WTC11 (cell line): ENCODE results near the gene PIK3C2G. TPM values are rescaled to one million over a fixed set of nuclear protein-coding genes. Genes with fewer than 3 reads are reported as not detected.

ENCODE experiments used
- ATAC-seq: fragments of 200-7000 bp; cut with Tn5 transposase; 2 replicates; pipeline ENCODE4 v1.10.0; 2021; ENCODE audit warnings: mild to moderate bottlenecking, moderate library complexity
- CTCF ChIA-PET: fragments of 300-600 bp; sonication (Branson Sonifier 250); formaldehyde crosslinking; loops from one replicate; lab custom pipeline; 2021; ENCODE audit warnings: antibody characterized with exemption; lab: Charles Lee
- POLR2A ChIA-PET: fragments of 350-600 bp; sonication (Branson Sonifier 250); formaldehyde crosslinking; loops from one replicate; lab custom pipeline; 2021; ENCODE audit warnings: antibody characterized with exemption; lab: Charles Lee
- DNase-seq: peaks from one replicate; pipeline ENCODE4 v3.0.0; 2021; ENCODE audit warnings: low spot score
- H3K27ac Mint-ChIP-seq: 2 replicates; pipeline ENCODE4 v1.8.0; 2021; ENCODE audit warnings: mixed read lengths
- H3K27me3 Mint-ChIP-seq: 2 replicates; pipeline ENCODE4 v1.8.0; 2021; ENCODE audit warnings: low read depth, mild to moderate bottlenecking, moderate library complexity, mixed read lengths
- H3K36me3 Mint-ChIP-seq: 2 replicates; pipeline ENCODE4 v1.8.0; 2021; ENCODE audit warnings: mixed read lengths
- H3K4me1 Mint-ChIP-seq: 2 replicates; pipeline ENCODE4 v1.8.0; 2022; ENCODE audit warnings: mixed read lengths
- H3K4me3 Mint-ChIP-seq: 2 replicates; pipeline ENCODE4 v1.8.0; 2021; ENCODE audit warnings: mild to moderate bottlenecking, moderate library complexity, mixed read lengths
- H3K9me3 Mint-ChIP-seq: 2 replicates; pipeline ENCODE4 v1.8.0; 2021; ENCODE audit warnings: mixed read lengths
- ATF3 ChIP-seq: sonication (generic); formaldehyde crosslinking; conservative IDR thresholded peaks from 2 replicates; pipeline ENCODE4 v1.8.1; 2022; ENCODE audit warnings: mild to moderate bottlenecking, missing genetic modification reagents
- CBFB ChIP-seq: sonication (generic); formaldehyde crosslinking; IDR thresholded peaks from 2 replicates; pipeline ENCODE4 v1.8.1; 2022; ENCODE audit warnings: mild to moderate bottlenecking, low read depth, missing genetic modification reagents
- E2F5 ChIP-seq: sonication (generic); formaldehyde crosslinking; IDR thresholded peaks from 2 replicates; pipeline ENCODE4 v1.8.1; 2022; ENCODE audit warnings: mild to moderate bottlenecking, moderate library complexity, missing genetic modification reagents
- EMX1 ChIP-seq: fragments of 250-450 bp; sonication (Bioruptor Pico); IDR thresholded peaks from 2 replicates; pipeline ENCODE4 v1.8.0; 2021; ENCODE audit warnings: mild to moderate bottlenecking
- ESRRA ChIP-seq: sonication (generic); formaldehyde crosslinking; IDR thresholded peaks from 2 replicates; pipeline ENCODE4 v1.8.1; 2022; ENCODE audit warnings: mild to moderate bottlenecking, missing genetic modification reagents, borderline replicate concordance
- FOXP1 ChIP-seq: sonication (generic); formaldehyde crosslinking; IDR thresholded peaks from 2 replicates; pipeline ENCODE4 v1.8.0; 2022; ENCODE audit warnings: missing genetic modification reagents, mild to moderate bottlenecking, moderate library complexity, borderline replicate concordance
- GABPB1 ChIP-seq: sonication (generic); formaldehyde crosslinking; IDR thresholded peaks from 2 replicates; pipeline ENCODE4 v1.8.1; 2023; ENCODE audit warnings: mild to moderate bottlenecking, missing genetic modification reagents
- JAZF1 ChIP-seq: fragments of 250-450 bp; sonication (Bioruptor Pico); IDR thresholded peaks from 2 replicates; pipeline ENCODE4 v1.9.0; 2021; ENCODE audit warnings: moderate library complexity, mild to moderate bottlenecking, inconsistent platforms
- MAX ChIP-seq: sonication (generic); formaldehyde crosslinking; IDR thresholded peaks from 2 replicates; pipeline ENCODE4 v1.8.0; 2022; ENCODE audit warnings: mild to moderate bottlenecking, missing genetic modification reagents
- MXD4 ChIP-seq: fragments of 250-450 bp; sonication (Bioruptor Pico); IDR thresholded peaks from 2 replicates; pipeline ENCODE4 v1.8.0; 2021; ENCODE audit warnings: mild to moderate bottlenecking, moderate library complexity, borderline replicate concordance
- NFATC4 ChIP-seq: fragments of 250-450 bp; sonication (Bioruptor Pico); IDR thresholded peaks from 2 replicates; pipeline ENCODE4 v1.9.0; 2021; ENCODE audit warnings: mild to moderate bottlenecking
- NFYB ChIP-seq: sonication (generic); formaldehyde crosslinking; conservative IDR thresholded peaks from 2 replicates; pipeline ENCODE4 v1.8.0; 2022; ENCODE audit warnings: low read depth, missing genetic modification reagents
- NR1H2 ChIP-seq: sonication (generic); formaldehyde crosslinking; IDR thresholded peaks from 2 replicates; pipeline ENCODE4 v1.9.0; 2021; ENCODE audit warnings: mild to moderate bottlenecking, moderate library complexity, missing genetic modification reagents
- NR2C2 ChIP-seq: sonication (generic); formaldehyde crosslinking; IDR thresholded peaks from 2 replicates; pipeline ENCODE4 v1.8.0; 2022; ENCODE audit warnings: mild to moderate bottlenecking, missing genetic modification reagents
- OVOL2 ChIP-seq: fragments of 250-450 bp; sonication (Bioruptor Pico); IDR thresholded peaks from 2 replicates; pipeline ENCODE4 v1.9.0; 2021; ENCODE audit warnings: mild to moderate bottlenecking, borderline replicate concordance
- PRDM15 ChIP-seq: sonication (generic); formaldehyde crosslinking; IDR thresholded peaks from 2 replicates; pipeline ENCODE4 v1.8.0; 2022; ENCODE audit warnings: missing genetic modification reagents
- SMAD3 ChIP-seq: sonication (generic); formaldehyde crosslinking; IDR thresholded peaks from 2 replicates; pipeline ENCODE4 v1.8.0; 2022; ENCODE audit warnings: missing genetic modification reagents, mild to moderate bottlenecking, borderline replicate concordance
- SOX15 ChIP-seq: fragments of 250-450 bp; sonication (Bioruptor Pico); IDR thresholded peaks from 2 replicates; pipeline ENCODE4 v1.9.0; 2021; ENCODE audit warnings: mild to moderate bottlenecking
- STAT6 ChIP-seq: sonication (generic); formaldehyde crosslinking; conservative IDR thresholded peaks from 2 replicates; pipeline ENCODE4 v1.8.1; 2023; ENCODE audit warnings: mild to moderate bottlenecking, low read depth, missing genetic modification reagents, moderate library complexity
- TEAD1 ChIP-seq: sonication (generic); formaldehyde crosslinking; IDR thresholded peaks from 2 replicates; pipeline ENCODE4 v1.8.0; 2022; ENCODE audit warnings: mild to moderate bottlenecking, missing genetic modification reagents
- USF2 ChIP-seq: sonication (generic); formaldehyde crosslinking; IDR thresholded peaks from 2 replicates; pipeline ENCODE4 v1.8.1; 2023; ENCODE audit warnings: mild to moderate bottlenecking, missing genetic modification reagents, moderate library complexity
- ZBTB21 ChIP-seq: sonication (generic); formaldehyde crosslinking; IDR thresholded peaks from 2 replicates; pipeline ENCODE4 v1.8.1; 2023; ENCODE audit warnings: mild to moderate bottlenecking, missing genetic modification reagents, borderline replicate concordance
- ZNF138 ChIP-seq: sonication (generic); formaldehyde crosslinking; conservative IDR thresholded peaks from 2 replicates; pipeline ENCODE4 v1.8.1; 2022; ENCODE audit warnings: mild to moderate bottlenecking, moderate library complexity, missing genetic modification reagents
- ZNF281 ChIP-seq: sonication (generic); formaldehyde crosslinking; IDR thresholded peaks from 2 replicates; pipeline ENCODE4 v1.8.0; 2023; ENCODE audit warnings: mild to moderate bottlenecking, missing genetic modification reagents
- total RNA-seq: library from RNA; stranded (reverse); gene quantifications from 3 replicates; pipeline ENCODE4 v1.2.3, GENCODE V29; 2021

The PIK3C2G gene
- total RNA-seq, 1 experiment from 2014 or later, result not detected

- TF ChIP-seq ZNF281 (CRISPR knock-in tag), result no peak
- TF ChIP-seq CBFB, result no peak
- no peak for TF ChIP-seq JAZF1 (CRISPR knock-in tag)
- TF ChIP-seq MAX (CRISPR knock-in tag), result no peak
- no peak for TF ChIP-seq NR1H2 (CRISPR knock-in tag)
- TF ChIP-seq NFYB (CRISPR knock-in tag), result no peak
- no peak for TF ChIP-seq NR2C2 (CRISPR knock-in tag)
- no peak for TF ChIP-seq SMAD3 (CRISPR knock-in tag)
- no peak for TF ChIP-seq MXD4
- no peak for TF ChIP-seq ATF3 (CRISPR knock-in tag)
- no peak for TF ChIP-seq SOX15 (CRISPR knock-in tag)
- TF ChIP-seq FOXP1 (CRISPR knock-in tag), result no peak
Measured at GRCh38 chr12:18340186-18340585, 78.9 kb downstream of the PIK3C2G start (continued).

- CTCF ChIA-PET, result interaction anchor here (1.5 kb wide), 1 partner anchor 116 kb away, joined by 3 read pairs; no protein-coding TSS in a partner anchor
- Mint-ChIP-seq H3K4me1 (no peaks in the 10 kb centered on the region), H3K27ac (no peak overlapping the region), H3K27me3 (no peaks in the 10 kb centered on the region), H3K4me3 (no peak overlapping the region), H3K36me3 (no peaks in the 10 kb centered on the region), H3K9me3 (no peaks in the 10 kb centered on the region)
- no peak for ATAC-seq
- no peak for DNase-seq
- POLR2A ChIA-PET, result no interaction called here
- no peak for TF ChIP-seq E2F5 (CRISPR knock-in tag)
- no peak for TF ChIP-seq NFATC4 (CRISPR knock-in tag)
- no peak for TF ChIP-seq GABPB1 (CRISPR knock-in tag)
- no peak for TF ChIP-seq USF2 (CRISPR knock-in tag)
- TF ChIP-seq PRDM15 (CRISPR knock-in tag), result no peak
- no peak for TF ChIP-seq TEAD1
- TF ChIP-seq ESRRA (CRISPR knock-in tag), result no peak
- no peak for TF ChIP-seq STAT6
- no peak for TF ChIP-seq ZBTB21 (CRISPR knock-in tag)
- no peak for TF ChIP-seq EMX1 (CRISPR knock-in tag)
- no peak for TF ChIP-seq ZNF138 (CRISPR knock-in tag)
- TF ChIP-seq OVOL2 (CRISPR knock-in tag), result no peak
Measured at GRCh38 chr12:18340786-18341185, 79.5 kb downstream of the PIK3C2G start.
